GM13977 (cell line): ENCODE results near the gene GRIP2.

Source experiments
- DNase-seq: peaks from one replicate; pipeline ENCODE4 v3.0.0; 2012; ENCODE audit warnings: low spot score
- in situ Hi-C: fragments of 300-500 bp; cut with MboI; formaldehyde crosslinking; loops from one replicate; pipeline ENCODE4 v1.12.0; 2022; ENCODE audit warnings: low sequenced_read_pairs, low pct_unique_long_range_greater_than_20kb, mixed read lengths, inconsistent platforms; ENCODE audit not compliant: unreplicated experiment
- TF ChIP-seq, protein P1 (sequence below): IDR thresholded peaks from 2 replicates; pipeline ENCODE4 v1.5.1; 2012; ENCODE audit warnings: mild to moderate bottlenecking, control low read depth; ENCODE audit not compliant: insufficient read depth; ENCODE audit errors: extremely low read depth, missing control alignments

The GRIP2 gene

DNA sequence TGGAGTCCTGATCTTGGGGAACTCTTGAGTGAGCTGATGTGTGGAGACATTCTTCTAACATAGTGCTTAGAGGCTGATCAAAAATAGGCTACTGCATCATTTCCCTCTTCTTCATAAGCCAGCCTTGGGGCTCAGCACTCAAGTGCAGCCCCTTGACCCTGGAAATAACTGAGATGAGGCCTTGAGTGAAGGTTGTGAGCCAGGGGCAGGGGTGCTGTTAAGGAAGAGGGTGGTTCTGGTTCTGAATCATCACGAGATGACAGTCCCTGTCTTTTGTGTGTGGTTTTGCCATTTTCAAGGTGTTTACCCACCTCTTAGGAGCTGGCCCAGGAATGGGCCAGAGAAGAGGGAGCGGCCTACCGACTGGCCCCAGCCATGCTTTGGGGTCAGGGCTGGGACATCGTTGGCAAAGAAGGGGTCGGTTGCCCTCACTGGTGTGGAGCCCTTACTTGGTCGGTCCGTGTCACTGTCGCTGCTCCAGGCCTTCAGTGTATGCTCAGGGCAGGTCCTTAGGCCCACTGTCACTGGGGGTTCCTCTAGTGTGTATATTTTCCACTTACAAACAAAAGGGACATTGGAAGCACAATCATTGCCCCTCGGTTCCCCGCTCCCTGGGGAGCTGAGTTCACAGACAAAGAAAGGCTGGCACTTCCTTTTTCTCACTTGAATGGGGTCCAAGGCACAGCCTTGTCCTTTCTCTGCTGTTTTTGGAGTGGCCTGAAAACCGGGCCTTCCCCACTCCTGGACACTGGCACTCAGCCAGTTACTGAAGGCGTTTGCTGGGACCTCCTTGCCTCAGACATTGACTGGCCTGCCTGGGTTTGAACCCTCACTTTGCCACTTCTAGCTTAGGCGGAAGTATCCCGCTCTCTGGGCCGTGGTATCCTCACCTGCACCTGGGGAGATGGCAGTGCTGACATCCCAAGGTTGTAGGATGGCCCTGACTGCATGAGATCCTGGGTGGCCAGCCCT, 91.1 kb downstream of the GRIP2 start:
- TF ChIP-seq, protein P1, sequence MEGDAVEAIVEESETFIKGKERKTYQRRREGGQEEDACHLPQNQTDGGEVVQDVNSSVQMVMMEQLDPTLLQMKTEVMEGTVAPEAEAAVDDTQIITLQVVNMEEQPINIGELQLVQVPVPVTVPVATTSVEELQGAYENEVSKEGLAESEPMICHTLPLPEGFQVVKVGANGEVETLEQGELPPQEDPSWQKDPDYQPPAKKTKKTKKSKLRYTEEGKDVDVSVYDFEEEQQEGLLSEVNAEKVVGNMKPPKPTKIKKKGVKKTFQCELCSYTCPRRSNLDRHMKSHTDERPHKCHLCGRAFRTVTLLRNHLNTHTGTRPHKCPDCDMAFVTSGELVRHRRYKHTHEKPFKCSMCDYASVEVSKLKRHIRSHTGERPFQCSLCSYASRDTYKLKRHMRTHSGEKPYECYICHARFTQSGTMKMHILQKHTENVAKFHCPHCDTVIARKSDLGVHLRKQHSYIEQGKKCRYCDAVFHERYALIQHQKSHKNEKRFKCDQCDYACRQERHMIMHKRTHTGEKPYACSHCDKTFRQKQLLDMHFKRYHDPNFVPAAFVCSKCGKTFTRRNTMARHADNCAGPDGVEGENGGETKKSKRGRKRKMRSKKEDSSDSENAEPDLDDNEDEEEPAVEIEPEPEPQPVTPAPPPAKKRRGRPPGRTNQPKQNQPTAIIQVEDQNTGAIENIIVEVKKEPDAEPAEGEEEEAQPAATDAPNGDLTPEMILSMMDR: no peak
- in situ Hi-C loops: no loop called here

DNA sequence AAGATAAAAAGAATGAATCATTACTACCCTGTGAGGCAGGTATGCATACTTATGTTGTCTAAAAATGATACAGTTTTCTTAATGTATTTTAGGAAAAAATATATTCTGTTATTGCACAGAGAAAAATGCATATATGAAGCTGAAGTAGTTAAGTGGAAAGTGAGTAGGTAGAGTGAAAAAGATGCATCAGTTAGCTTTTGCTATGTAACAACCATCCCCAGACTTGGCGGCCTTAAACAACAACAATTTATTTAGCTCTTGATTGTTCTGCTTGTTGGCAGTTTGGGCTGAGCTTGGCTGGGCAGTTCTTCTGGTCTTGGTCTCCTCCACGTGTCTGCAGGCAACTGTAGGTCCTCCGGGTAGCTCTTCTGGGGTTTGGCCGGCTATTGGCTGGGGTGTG, 92.1 kb downstream of the GRIP2 start:
- TF ChIP-seq, protein P1: no peak
- in situ Hi-C loops: no loop called here
- DNase-seq: no peak

More for the DNA sequence above, 91.1 kb downstream of the GRIP2 start:
- DNase-seq: no peak

DNA sequence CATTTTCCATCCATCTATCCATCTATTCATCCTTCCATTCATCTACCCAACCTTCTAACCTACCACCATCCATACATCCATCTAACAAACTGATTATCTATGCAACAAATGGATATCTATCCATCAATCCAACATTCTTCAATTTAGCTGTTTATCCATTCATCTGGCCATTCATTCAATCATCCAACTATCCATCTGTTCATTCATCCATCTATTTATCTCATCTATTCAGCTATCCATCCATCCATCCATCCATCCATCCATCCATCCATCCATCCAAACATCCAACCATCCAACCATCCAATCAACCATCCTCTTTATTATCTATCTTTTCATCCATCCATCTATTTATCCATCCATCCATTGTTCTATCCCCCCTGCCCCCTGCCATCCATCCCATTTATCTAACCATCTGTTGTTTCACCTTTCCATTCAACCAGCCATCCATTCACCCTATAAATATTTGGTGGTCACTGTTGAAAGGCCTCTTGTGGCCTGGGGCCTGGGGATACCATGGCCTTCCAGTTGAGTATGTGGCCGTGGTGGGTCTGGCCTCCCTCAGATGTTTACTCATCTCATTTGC, 93.1 kb downstream of the GRIP2 start:
- no peak for DNase-seq
- TF ChIP-seq, protein P1: no peak
- in situ Hi-C loops: no loop called here

DNA sequence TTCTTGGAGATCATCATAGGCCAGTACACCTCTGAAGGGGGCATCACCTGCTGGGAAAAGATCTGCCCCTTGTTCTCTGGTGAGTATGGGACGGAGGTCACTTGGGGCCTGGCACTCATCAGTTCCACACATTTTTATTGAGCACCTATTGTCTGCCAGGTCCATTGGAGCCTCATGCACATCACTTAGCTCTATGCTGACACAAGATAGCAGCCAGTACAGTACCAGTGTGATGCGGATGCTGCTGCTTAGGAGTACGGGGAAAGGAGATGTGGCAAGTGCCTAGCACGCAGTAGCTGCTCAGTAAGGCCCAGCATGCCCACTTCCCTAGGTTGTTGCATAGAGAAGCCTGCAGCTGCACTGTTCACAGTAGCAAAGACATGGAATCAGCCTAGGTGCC, 94.4 kb downstream of the GRIP2 start:
- DNase-seq: no peak
- in situ Hi-C loops: no loop called here
- TF ChIP-seq, protein P1: no peak

DNA sequence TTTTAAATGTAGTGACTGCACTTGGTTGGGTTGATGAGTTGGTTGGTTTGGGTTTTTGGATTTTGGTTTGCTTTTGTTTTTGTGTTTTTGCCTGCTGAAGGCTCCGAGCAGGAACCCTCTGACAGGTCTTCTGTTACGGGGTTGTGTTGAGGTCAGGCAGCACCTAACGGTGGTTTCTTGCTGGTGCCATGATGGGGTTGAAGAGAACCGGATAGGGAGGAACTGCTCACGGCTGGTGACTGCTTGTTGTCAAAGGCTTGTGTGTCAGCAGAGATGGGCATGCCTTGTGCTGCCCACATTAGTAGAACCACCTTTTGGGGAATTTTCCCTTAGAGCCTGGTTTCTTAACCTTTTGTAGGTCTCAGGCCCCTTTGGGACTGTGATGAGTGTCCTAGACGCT, 95.8 kb downstream of the GRIP2 start:
- DNase-seq: no peak
- in situ Hi-C loops: no loop called here
- TF ChIP-seq, protein P1: no peak

DNA sequence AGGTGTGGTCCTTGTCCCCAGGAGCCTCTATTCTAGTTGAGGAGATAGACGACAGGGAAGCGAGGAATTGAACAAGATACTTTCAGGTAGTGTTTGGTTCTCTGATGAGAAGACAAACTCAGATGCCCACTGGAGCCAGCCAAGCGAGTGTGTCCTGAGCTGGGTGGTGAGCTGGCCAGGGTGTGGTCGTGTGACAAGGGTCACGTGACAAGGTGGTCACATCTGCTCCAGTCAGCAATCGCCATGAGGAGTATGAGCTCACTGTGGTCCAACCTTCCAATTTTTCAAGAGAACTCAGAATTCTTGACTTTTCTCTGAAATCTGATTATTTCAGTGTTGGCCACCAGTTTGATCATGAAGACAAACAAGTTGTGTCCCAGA, 98.2 kb downstream of the GRIP2 start:
- no peak for DNase-seq
- TF ChIP-seq, protein P1: no peak
- in situ Hi-C loops: no loop called here
